Measurements from ENCODE around the gene TMEM219.

The TMEM219 gene

DNA sequence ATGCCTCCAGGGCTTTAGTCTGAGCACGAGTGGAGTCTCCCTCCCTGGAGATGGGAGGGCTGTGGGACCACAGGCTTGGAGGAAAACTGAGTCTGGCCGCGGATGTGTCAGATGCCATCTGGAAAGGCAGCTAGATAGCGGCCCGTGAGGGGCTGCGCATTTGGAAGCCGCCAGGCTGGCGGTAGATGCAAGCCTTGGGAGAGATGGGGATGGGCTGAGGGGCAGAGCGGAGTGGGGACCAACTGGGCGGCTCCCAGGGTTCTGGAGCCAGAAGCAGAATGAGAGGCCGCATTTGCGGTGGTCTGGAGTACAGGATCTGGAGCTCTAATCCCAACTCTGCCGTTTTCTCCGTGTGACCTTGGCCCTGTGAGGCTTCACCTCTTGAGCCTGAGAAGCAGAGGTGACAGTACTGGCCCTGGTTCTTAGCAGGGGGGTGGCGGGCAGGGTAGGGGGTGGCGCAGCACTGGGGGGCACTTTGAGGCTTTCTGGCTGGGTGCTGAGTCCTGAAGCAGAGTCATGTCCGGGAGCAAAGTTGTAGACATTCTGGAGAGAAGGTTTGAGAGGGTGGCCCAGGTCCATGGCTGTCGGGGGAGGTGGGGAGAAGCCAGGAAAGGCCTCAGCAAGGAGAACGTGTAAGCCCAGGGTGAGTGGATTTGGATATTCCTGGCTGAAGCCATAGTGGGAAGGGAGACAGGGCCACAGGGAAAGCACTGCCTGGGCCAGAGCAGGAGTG, 40.9 kb downstream of the TMEM219 start:
- no peak overlapping the region for H3K27ac ChIP-seq (ENCODE audit: low read depth, low read length)
- H3K4me3 ChIP-seq (ENCODE audit: low read depth in 1 of 2, low read length in 2 of 2), result no peak overlapping the region
- H3K36me3 ChIP-seq (ENCODE audit: insufficient read depth, low read length), result peaks cover 12% of the 10 kb centered on the region
- H3K4me1 ChIP-seq (ENCODE audit: insufficient read depth, low read length), result no peaks in the 10 kb centered on the region
- no peak overlapping the region for H3K9ac ChIP-seq (ENCODE audit: low read length)
- no peaks in the 10 kb centered on the region for H3K9me3 ChIP-seq (ENCODE audit: low read length)
- H3K27me3 ChIP-seq (ENCODE audit: control insufficient read depth in 1 of 2, insufficient read depth in 2 of 2, low read length in 2 of 2), result no peaks in the 10 kb centered on the region

GRCh38 chr16:30003670-30004423, 42.0 kb downstream of the TMEM219 start:
- no peak overlapping the region for H3K4me3 ChIP-seq (ENCODE audit: low read depth in 1 of 2, low read length in 2 of 2)
- no peak overlapping the region for H3K27ac ChIP-seq (ENCODE audit: low read depth, low read length)
- peaks cover 0 to 1% of the 10 kb centered on the region in 2 donors for H3K27me3 ChIP-seq (ENCODE audit: control insufficient read depth in 1 of 2, insufficient read depth in 2 of 2, low read length in 2 of 2)
- peaks cover 12% of the 10 kb centered on the region for H3K36me3 ChIP-seq (ENCODE audit: insufficient read depth, low read length)
- no peaks in the 10 kb centered on the region for H3K9me3 ChIP-seq (ENCODE audit: low read length)
- H3K9ac ChIP-seq (ENCODE audit: low read length), result no peak overlapping the region
- no peaks in the 10 kb centered on the region for H3K4me1 ChIP-seq (ENCODE audit: insufficient read depth, low read length)

GRCh38 chr16:30004424-30004776, 42.5 kb downstream of the TMEM219 start:
- Histone ChIP-seq H3K27ac (ENCODE audit: low read depth, low read length) (no peak overlapping the region), H3K9ac (ENCODE audit: low read length) (no peak overlapping the region), H3K27me3 (ENCODE audit: control insufficient read depth in 1 of 2, insufficient read depth in 2 of 2, low read length in 2 of 2) (peaks cover 0 to 7% of the 10 kb centered on the region in 2 donors), H3K9me3 (ENCODE audit: low read length) (no peaks in the 10 kb centered on the region), H3K4me1 (ENCODE audit: insufficient read depth, low read length) (no peaks in the 10 kb centered on the region), H3K36me3 (ENCODE audit: insufficient read depth, low read length) (peaks cover 8% of the 10 kb centered on the region), H3K4me3 (ENCODE audit: low read depth in 1 of 2, low read length in 2 of 2) (no peak overlapping the region)

GRCh38 chr16:30004811-30005242, 42.9 kb downstream of the TMEM219 start:
- no peak overlapping the region for H3K4me3 ChIP-seq (ENCODE audit: low read depth in 1 of 2, low read length in 2 of 2)
- no peak overlapping the region for H3K27ac ChIP-seq (ENCODE audit: low read depth, low read length)
- peaks cover under 1 to 11% of the 10 kb centered on the region in 2 donors for H3K27me3 ChIP-seq (ENCODE audit: control insufficient read depth in 1 of 2, insufficient read depth in 2 of 2, low read length in 2 of 2)
- H3K9me3 ChIP-seq (ENCODE audit: low read length), result no peaks in the 10 kb centered on the region
- H3K4me1 ChIP-seq (ENCODE audit: insufficient read depth, low read length), result no peaks in the 10 kb centered on the region
- H3K9ac ChIP-seq (ENCODE audit: low read length), result no peak overlapping the region
- H3K36me3 ChIP-seq (ENCODE audit: insufficient read depth, low read length), result peaks cover 6% of the 10 kb centered on the region

GRCh38 chr16:30005341-30006094, 43.6 kb downstream of the TMEM219 start:
- no peak overlapping the region for H3K27ac ChIP-seq (ENCODE audit: low read depth, low read length)
- H3K27me3 ChIP-seq (ENCODE audit: control insufficient read depth in 1 of 2, insufficient read depth in 2 of 2, low read length in 2 of 2), result peaks cover 7 to 18% of the 10 kb centered on the region in 2 donors
- peaks cover 3% of the 10 kb centered on the region for H3K4me1 ChIP-seq (ENCODE audit: insufficient read depth, low read length)
- no peak overlapping the region for H3K4me3 ChIP-seq (ENCODE audit: low read depth in 1 of 2, low read length in 2 of 2)
- peaks cover 4% of the 10 kb centered on the region for H3K36me3 ChIP-seq (ENCODE audit: insufficient read depth, low read length)
- no peaks in the 10 kb centered on the region for H3K9me3 ChIP-seq (ENCODE audit: low read length)
- H3K9ac ChIP-seq (ENCODE audit: low read length), result no peak overlapping the region

- H3K4me1 ChIP-seq (ENCODE audit: insufficient read depth, low read length), result peaks cover 5% of the 10 kb centered on the region
- H3K9ac ChIP-seq (ENCODE audit: low read length), result no peak overlapping the region
- H3K9me3 ChIP-seq (ENCODE audit: low read length), result no peaks in the 10 kb centered on the region
- no peak overlapping the region for H3K4me3 ChIP-seq (ENCODE audit: low read depth in 1 of 2, low read length in 2 of 2)
- H3K36me3 ChIP-seq (ENCODE audit: insufficient read depth, low read length), result no peaks in the 10 kb centered on the region
- H3K27ac ChIP-seq (ENCODE audit: low read depth, low read length), result no peak overlapping the region
- peaks cover 9 to 23% of the 10 kb centered on the region in 2 donors for H3K27me3 ChIP-seq (ENCODE audit: control insufficient read depth in 1 of 2, insufficient read depth in 2 of 2, low read length in 2 of 2)
Measured at GRCh38 chr16:30006095-30006473, 44.2 kb downstream of the TMEM219 start.

- Histone ChIP-seq H3K27me3 (ENCODE audit: control insufficient read depth in 1 of 2, insufficient read depth in 2 of 2, low read length in 2 of 2) (peaks cover 12 to 31% of the 10 kb centered on the region in 2 donors), H3K9me3 (ENCODE audit: low read length) (no peaks in the 10 kb centered on the region), H3K9ac (ENCODE audit: low read length) (no peak overlapping the region), H3K4me1 (ENCODE audit: insufficient read depth, low read length) (peaks cover 5% of the 10 kb centered on the region), H3K36me3 (ENCODE audit: insufficient read depth, low read length) (no peaks in the 10 kb centered on the region), H3K27ac (ENCODE audit: low read depth, low read length) (no peak overlapping the region), H3K4me3 (ENCODE audit: low read depth in 1 of 2, low read length in 2 of 2) (no peak overlapping the region)
Measured at GRCh38 chr16:30006659-30007377, 44.9 kb downstream of the TMEM219 start.

- Histone ChIP-seq H3K9ac (ENCODE audit: low read length) (no peak overlapping the region), H3K9me3 (ENCODE audit: low read length) (no peaks in the 10 kb centered on the region), H3K27me3 (ENCODE audit: control insufficient read depth in 1 of 2, insufficient read depth in 2 of 2, low read length in 2 of 2) (peaks cover 18 to 37% of the 10 kb centered on the region in 2 donors), H3K4me1 (ENCODE audit: insufficient read depth, low read length) (peaks cover 5% of the 10 kb centered on the region), H3K27ac (ENCODE audit: low read depth, low read length) (no peak overlapping the region), H3K36me3 (ENCODE audit: insufficient read depth, low read length) (no peaks in the 10 kb centered on the region), H3K4me3 (ENCODE audit: low read depth in 1 of 2, low read length in 2 of 2) (no peak overlapping the region)
Measured at GRCh38 chr16:30007378-30007895, 45.6 kb downstream of the TMEM219 start.

- H3K9ac ChIP-seq (ENCODE audit: low read length), result no peak overlapping the region
- H3K4me1 ChIP-seq (ENCODE audit: insufficient read depth, low read length), result peaks cover 5% of the 10 kb centered on the region
- no peak overlapping the region for H3K4me3 ChIP-seq (ENCODE audit: low read depth in 1 of 2, low read length in 2 of 2)
- H3K9me3 ChIP-seq (ENCODE audit: low read length), result no peaks in the 10 kb centered on the region
- peaks cover 18 to 38% of the 10 kb centered on the region in 2 donors for H3K27me3 ChIP-seq (ENCODE audit: control insufficient read depth in 1 of 2, insufficient read depth in 2 of 2, low read length in 2 of 2)
- no peaks in the 10 kb centered on the region for H3K36me3 ChIP-seq (ENCODE audit: insufficient read depth, low read length)
- H3K27ac ChIP-seq (ENCODE audit: low read depth, low read length), result no peak overlapping the region
Measured at GRCh38 chr16:30009085-30009862, 47.4 kb downstream of the TMEM219 start.

DNA sequence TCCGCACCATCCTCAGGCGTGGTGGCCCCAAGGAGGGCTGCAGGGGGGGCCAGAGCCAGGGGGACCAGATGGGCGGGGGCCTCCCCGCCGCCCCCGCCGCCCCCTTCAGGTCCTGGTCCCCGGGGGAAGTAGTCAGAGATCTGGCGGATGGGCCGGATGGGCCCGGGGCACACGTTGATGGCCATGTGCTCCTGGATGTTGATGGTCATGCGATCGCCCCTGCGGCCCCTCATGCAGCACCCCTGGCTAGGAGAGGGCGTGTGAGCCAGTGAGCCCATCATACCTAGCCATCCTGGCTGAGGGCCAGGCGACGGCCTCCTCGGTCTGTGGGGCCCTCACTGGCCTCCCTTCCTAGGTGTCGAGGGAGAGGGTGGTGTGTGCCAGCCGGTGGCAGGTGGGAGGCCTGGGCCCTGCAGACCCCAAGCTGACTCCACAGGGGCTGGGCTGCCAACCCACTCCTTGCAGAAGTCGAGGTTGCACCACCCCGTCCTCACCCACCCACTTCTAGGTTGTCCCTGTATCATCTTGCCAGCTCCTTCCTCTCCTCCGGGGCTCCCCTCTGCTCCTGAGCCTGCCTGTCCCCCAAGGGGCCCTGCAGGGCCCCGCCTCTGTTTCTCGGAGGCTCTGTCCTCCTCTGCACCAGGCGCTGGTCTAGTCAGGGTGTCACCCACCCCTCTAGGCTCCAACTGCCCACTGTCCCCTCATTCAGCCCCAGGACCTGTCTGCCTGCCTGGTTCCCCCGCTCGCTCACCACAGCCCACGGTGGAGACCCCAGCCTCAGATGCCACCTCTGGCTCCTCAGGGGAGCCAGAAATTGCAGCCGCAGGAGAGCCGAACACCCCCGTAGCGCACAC, 48.3 kb downstream of the TMEM219 start:
- peaks cover 18 to 38% of the 10 kb centered on the region in 2 donors for H3K27me3 ChIP-seq (ENCODE audit: control insufficient read depth in 1 of 2, insufficient read depth in 2 of 2, low read length in 2 of 2)
- H3K9me3 ChIP-seq (ENCODE audit: low read length), result no peaks in the 10 kb centered on the region
- peak overlapping the region in 1 of 2 donors; percentile 20 for H3K4me3 ChIP-seq (ENCODE audit: low read depth in 1 of 2, low read length in 2 of 2)
- H3K4me1 ChIP-seq (ENCODE audit: insufficient read depth, low read length), result peaks cover 5% of the 10 kb centered on the region
- no peaks in the 10 kb centered on the region for H3K36me3 ChIP-seq (ENCODE audit: insufficient read depth, low read length)
- H3K27ac ChIP-seq (ENCODE audit: low read depth, low read length), result no peak overlapping the region
- no peak overlapping the region for H3K9ac ChIP-seq (ENCODE audit: low read length)
